ENCODE results near the gene VSX2. TPM values are rescaled to one million over a fixed set of nuclear protein-coding genes. Genes with fewer than 3 reads are reported as not detected.

VSX2 gene
- total RNA-seq, 2 donors from 2014 or later = not detected

- no peaks in the 10 kb centered on the region for H3K9me3 Mint-ChIP-seq
- ATAC-seq = no peak
These were observed 4.9 kb downstream of the VSX2 start for GRCh38 chr14:74244115-74244514.

GRCh38 chr14:74245292-74245691 lies 6.0 kb downstream of the VSX2 start:
- no peaks in the 10 kb centered on the region for H3K9me3 Mint-ChIP-seq
- H3K36me3 Mint-ChIP-seq = no peaks in the 10 kb centered on the region
- DNase-seq (ENCODE audit: low spot score in 2 of 2) (no peak), ATAC-seq (no peak)
- H3K27ac Mint-ChIP-seq = no peak overlapping the region

More at GRCh38 chr14:74244115-74244514, 4.9 kb downstream of the VSX2 start:
- no peak for DNase-seq (ENCODE audit: low spot score in 2 of 2)
- no peaks in the 10 kb centered on the region for H3K36me3 Mint-ChIP-seq
- H3K27ac Mint-ChIP-seq = peak overlapping the region in 1 of 2 donors; percentile 23

- Mint-ChIP-seq H3K27ac (no peak overlapping the region), H3K9me3 (no peaks in the 10 kb centered on the region), H3K36me3 (no peaks in the 10 kb centered on the region)
- DNase-seq (ENCODE audit: low spot score in 2 of 2) (no peak), ATAC-seq (no peak)
These were observed 7.3 kb downstream of the VSX2 start for GRCh38 chr14:74246542-74246941.

GRCh38 chr14:74248017-74248416 lies 8.8 kb downstream of the VSX2 start:
- no peak for DNase-seq (ENCODE audit: low spot score in 2 of 2)
- Mint-ChIP-seq H3K27ac (no peak overlapping the region), H3K9me3 (no peaks in the 10 kb centered on the region), H3K36me3 (no peaks in the 10 kb centered on the region)
- ATAC-seq = no peak

- H3K27ac Mint-ChIP-seq = no peak overlapping the region
- H3K36me3 Mint-ChIP-seq = no peaks in the 10 kb centered on the region
- no peak for ATAC-seq
- no peak for DNase-seq (ENCODE audit: low spot score in 2 of 2)
- no peaks in the 10 kb centered on the region for H3K9me3 Mint-ChIP-seq
These were observed 10.5 kb downstream of the VSX2 start for GRCh38 chr14:74249433-74250375.

GRCh38 chr14:74255281-74255680 lies 16.0 kb downstream of the VSX2 start:
- no peak for ATAC-seq
- Mint-ChIP-seq H3K9me3 (no peaks in the 10 kb centered on the region), H3K27ac (no peak overlapping the region)

GRCh38 chr14:74257078-74257940 lies 18.1 kb downstream of the VSX2 start:
- ATAC-seq = peak; percentile 90 to 91
- H3K9me3 Mint-ChIP-seq = no peaks in the 10 kb centered on the region
- H3K27ac Mint-ChIP-seq = peak overlapping the region in 1 of 2 donors; percentile 52
- H3K36me3 Mint-ChIP-seq = no peaks in the 10 kb centered on the region
- peak; percentile 61 to 75 for DNase-seq (ENCODE audit: low spot score in 2 of 2)

More at GRCh38 chr14:74255281-74255680, 16.0 kb downstream of the VSX2 start:
- no peaks in the 10 kb centered on the region for H3K36me3 Mint-ChIP-seq
- DNase-seq (ENCODE audit: low spot score in 2 of 2) = no peak

GRCh38 chr14:74257941-74258763 lies 18.9 kb downstream of the VSX2 start:
- Mint-ChIP-seq H3K36me3 (no peaks in the 10 kb centered on the region), H3K9me3 (no peaks in the 10 kb centered on the region), H3K27ac (peak overlapping the region in 1 of 2 donors; percentile 52)
- DNase-seq (ENCODE audit: low spot score in 2 of 2) = no peak
- ATAC-seq = no peak

- Mint-ChIP-seq H3K36me3 (no peaks in the 10 kb centered on the region), H3K27ac (no peak overlapping the region), H3K9me3 (no peaks in the 10 kb centered on the region)
- no peak for ATAC-seq
- no peak for DNase-seq (ENCODE audit: low spot score in 2 of 2)
These were observed 19.5 kb downstream of the VSX2 start for GRCh38 chr14:74258764-74259035.

- ATAC-seq = no peak
- no peak for DNase-seq (ENCODE audit: low spot score in 2 of 2)
- Mint-ChIP-seq H3K27ac (no peak overlapping the region), H3K9me3 (no peaks in the 10 kb centered on the region), H3K36me3 (no peaks in the 10 kb centered on the region)
These were observed 20.3 kb downstream of the VSX2 start for GRCh38 chr14:74259513-74259912.

- Mint-ChIP-seq H3K9me3 (no peaks in the 10 kb centered on the region), H3K27ac (no peak overlapping the region), H3K36me3 (no peaks in the 10 kb centered on the region)
- ATAC-seq = no peak
- DNase-seq (ENCODE audit: low spot score in 2 of 2) = no peak
These were observed 21.4 kb downstream of the VSX2 start for GRCh38 chr14:74260525-74261233.

GRCh38 chr14:74261288-74261687 lies 22.0 kb downstream of the VSX2 start:
- no peaks in the 10 kb centered on the region for H3K36me3 Mint-ChIP-seq
- H3K9me3 Mint-ChIP-seq = no peaks in the 10 kb centered on the region
- ATAC-seq (no peak), DNase-seq (ENCODE audit: low spot score in 2 of 2) (no peak)
- H3K27ac Mint-ChIP-seq = no peak overlapping the region

- DNase-seq (ENCODE audit: low spot score in 2 of 2) (no peak), ATAC-seq (no peak)
- no peaks in the 10 kb centered on the region for H3K36me3 Mint-ChIP-seq
- no peak overlapping the region for H3K27ac Mint-ChIP-seq
- no peaks in the 10 kb centered on the region for H3K9me3 Mint-ChIP-seq
These were observed 22.8 kb downstream of the VSX2 start for GRCh38 chr14:74262076-74262475.

GRCh38 chr14:74263181-74263580 lies 23.9 kb downstream of the VSX2 start:
- Mint-ChIP-seq H3K27ac (no peak overlapping the region), H3K9me3 (no peaks in the 10 kb centered on the region), H3K36me3 (no peaks in the 10 kb centered on the region)
- ATAC-seq (no peak), DNase-seq (ENCODE audit: low spot score in 2 of 2) (no peak)

- DNase-seq (ENCODE audit: low spot score in 2 of 2) (no peak), ATAC-seq (no peak)
These were observed 24.7 kb downstream of the VSX2 start for GRCh38 chr14:74263921-74264320.

GRCh38 chr14:74265301-74265965 lies 26.2 kb downstream of the VSX2 start:
- no peaks in the 10 kb centered on the region for H3K36me3 Mint-ChIP-seq
- H3K27ac Mint-ChIP-seq = no peak overlapping the region
- DNase-seq (ENCODE audit: low spot score in 2 of 2) = no peak
- no peaks in the 10 kb centered on the region for H3K9me3 Mint-ChIP-seq
- no peak for ATAC-seq

More at GRCh38 chr14:74263921-74264320, 24.7 kb downstream of the VSX2 start:
- Mint-ChIP-seq H3K27ac (no peak overlapping the region), H3K36me3 (no peaks in the 10 kb centered on the region), H3K9me3 (no peaks in the 10 kb centered on the region)
